Fibroblast of skin of left quadriceps (primary cell): ENCODE data around the gene GRID2.

Experiments used
- DNase-seq, 2 experiments: peaks; one replicate each; pipeline ENCODE4 v3.0.0-alpha.2; 2013; ENCODE audit warnings: low read depth in 2 of 2

Gene GRID2

DNA sequence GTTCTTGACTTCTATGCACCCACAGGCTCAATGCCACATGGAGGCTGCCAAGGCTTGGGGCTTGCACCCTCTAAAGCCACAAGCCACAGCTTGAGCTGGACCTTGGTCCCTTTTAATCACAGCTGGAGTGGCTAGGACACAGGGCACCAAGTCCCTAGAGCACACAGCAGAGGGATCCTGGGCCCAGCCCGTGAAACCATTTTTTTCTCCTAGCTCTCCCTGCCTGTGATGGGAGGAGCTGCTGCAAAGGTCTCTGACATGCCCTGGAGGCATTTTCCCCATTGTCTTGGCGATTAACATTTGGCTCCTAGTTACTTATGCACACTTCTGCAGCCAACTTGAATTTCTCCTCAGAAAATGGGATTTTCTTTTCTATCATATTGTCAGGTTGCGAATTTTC, 410.9 kb downstream of the GRID2 start:
- DNase-seq: no peak

DNA sequence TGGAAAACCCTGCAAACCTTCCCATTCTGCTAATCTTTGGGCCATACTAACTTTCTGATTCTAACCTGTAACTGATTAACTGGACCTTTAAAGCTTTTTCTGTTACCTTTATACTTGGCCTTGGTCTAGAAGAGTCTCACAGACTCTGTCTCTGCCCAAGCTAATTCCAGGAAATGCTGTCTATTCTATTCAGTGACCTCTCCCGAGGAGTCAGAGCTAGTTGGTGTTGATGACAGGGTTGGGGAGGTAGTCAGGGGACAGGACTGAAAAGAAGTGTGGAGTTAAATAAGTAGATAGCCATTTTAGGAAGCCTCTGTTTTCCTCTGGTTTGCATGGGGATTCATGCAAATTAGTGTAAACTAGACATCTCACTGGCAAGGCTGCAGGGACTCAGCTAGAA, 429.5 kb downstream of the GRID2 start:
- DNase-seq: no peak

DNA sequence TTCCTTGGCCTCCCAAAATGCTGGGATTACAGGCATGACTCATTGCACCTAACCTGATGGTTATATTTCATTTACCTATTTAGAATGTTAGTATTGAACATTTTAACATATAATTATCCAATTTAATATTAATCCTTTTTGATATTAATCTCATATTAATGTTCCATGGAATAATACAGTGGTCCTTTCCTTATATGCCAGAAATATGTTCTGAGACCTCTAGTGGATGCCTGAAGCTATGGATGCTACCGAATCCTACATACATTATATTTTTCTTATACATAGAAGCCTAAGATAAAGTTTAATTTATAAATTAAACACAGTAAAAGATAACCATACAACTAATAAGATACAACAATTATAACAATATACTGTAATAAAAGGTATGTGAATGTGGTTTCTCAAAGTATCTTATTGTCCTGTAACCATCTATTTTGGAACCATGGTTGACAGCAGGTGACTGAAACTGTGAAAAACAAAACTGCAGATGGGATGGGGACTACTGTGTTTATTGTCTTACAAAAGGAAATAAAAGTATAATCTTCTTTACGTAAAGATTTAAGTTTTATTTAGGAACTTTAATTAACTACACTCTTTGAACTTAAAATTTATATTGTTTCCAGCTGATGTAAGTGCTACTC, 431.4 kb downstream of the GRID2 start:
- no peak for DNase-seq

DNA sequence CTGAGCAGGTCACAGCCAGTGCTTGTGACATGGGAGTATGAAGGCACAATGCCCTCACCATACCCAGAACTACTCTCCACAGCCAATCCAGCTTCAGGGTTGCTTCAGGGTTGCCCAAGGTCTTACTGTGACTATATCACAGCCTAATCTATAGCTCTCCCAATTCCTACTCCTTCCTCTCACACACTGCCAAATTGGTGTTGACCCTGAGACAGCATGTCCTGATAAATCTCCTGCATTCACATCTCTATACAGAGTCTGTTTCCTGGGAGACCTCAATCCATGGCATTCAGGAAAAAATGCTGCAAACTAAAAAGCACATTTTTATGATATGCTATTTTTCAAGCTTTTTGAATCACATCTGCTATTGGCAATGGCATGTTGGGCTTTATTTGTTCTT, 456.7 kb downstream of the GRID2 start:
- no peak for DNase-seq

DNA sequence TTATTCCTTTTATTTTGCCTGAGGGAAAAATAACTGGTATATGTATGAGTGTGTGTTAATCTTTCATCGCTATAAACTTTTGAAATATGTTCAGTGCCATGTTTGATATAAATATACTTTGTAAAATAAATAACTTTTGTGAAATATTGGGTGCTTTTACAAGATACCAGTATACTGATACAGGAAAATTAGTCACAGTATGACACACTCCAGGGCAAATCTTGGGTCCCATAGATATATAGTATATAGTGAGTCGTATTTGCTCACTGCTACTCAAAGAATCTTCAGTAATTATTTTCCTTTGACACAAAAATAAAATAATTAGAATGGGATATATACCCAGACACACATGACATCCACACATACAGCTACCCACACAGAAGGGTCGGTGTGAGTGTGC, 472.3 kb downstream of the GRID2 start:
- DNase-seq: no peak

DNA sequence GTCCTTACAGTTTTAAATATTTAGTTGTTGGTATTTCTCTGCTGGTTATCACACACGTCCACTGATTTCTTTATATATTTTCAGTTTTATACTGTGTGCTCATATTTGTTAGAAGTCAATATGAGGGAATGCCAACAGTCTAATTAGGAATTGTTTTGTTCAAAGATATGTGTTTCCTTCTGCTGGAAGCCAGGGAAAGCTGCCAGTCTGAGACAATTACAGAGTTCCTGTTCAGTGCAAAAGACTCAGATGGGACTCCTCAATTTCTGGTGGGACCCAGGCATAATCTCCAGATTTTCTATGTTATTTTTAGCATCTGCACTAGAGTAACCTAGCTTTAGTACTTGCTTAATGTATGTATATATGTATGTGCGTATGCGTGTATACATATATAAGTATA, 486.0 kb downstream of the GRID2 start:
- DNase-seq: no peak

DNA sequence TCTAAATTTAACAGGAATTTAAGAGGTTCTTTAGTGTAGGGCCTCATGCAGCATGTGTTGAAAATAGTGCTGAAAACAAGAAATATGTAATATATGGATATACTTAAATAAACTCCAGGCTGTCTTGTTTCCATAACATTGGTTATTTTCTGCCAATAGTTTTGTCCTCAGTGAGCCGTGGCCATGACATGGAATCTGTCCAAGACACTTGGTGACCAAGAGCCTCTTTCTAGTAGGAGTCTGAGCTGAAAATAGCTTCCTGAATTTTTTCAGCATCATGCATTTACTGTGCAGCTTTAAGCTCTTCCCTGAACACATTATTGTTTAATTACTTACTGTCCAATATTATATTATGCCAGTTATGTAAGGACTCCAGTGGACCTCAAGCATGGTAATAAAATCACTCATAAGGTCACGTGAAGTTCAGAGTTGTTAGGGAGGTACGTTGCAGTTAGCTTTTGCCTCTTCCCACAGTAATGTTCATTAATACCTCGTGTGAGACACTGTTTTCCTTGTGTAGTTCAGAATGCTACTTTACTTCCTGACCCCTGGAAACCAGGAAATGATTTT, 488.2 kb downstream of the GRID2 start:
- DNase-seq: no peak

DNA sequence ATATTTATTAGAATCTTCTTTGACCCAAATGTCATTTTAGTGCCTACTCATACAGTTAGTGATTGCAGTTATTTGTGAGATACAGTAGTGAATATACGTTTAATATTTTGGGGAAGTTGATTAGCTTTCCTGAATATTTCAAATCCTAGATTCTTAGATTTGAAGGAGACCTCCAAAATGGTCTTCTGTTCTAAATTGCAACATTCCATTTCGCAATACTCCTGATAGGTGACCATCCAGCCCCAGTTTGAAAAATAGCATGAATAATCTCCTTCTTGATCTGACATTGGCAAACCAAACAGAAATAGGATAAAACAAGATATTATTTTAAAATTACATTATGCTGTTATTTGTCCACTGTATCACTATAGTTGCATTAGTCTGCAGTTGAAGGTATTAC, 505.6 kb downstream of the GRID2 start:
- no peak for DNase-seq

DNA sequence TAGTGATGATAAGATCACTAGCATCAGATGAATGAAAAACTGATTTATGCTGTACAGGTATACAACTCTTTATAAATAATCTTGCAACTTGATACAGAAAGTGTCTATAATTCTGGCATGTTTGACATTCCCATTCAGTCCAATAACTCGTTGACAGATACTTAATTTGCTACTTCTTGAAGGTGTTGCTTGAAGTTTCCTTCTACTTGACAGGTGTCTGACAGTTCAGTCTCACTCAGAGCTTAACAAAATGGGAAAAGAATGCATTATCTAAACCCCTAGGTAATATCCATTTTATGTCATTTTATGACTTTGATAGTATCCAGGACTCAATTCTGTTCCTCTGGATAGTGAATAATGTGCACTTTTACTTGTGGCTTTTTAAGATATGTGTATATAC, 508.9 kb downstream of the GRID2 start:
- DNase-seq: no peak

DNA sequence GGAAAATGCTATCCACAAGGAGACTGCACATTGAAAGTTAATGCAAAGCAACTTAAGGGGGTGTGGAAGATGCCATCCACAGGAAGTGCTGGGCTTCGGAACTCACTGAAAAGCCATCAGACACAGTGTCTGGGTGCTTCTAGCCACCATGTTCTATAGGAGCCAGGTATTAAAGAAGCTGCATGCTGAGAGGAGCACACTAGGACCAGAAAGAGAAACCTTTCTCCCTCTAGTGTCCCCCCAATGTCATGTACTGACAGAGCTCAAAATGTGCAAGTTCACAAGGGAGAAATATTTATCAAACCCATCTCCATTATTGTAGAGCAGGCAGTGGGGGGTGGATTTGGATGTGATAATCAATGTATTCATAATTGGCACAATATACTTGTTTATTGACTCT, 510.9 kb downstream of the GRID2 start:
- no peak for DNase-seq

DNA sequence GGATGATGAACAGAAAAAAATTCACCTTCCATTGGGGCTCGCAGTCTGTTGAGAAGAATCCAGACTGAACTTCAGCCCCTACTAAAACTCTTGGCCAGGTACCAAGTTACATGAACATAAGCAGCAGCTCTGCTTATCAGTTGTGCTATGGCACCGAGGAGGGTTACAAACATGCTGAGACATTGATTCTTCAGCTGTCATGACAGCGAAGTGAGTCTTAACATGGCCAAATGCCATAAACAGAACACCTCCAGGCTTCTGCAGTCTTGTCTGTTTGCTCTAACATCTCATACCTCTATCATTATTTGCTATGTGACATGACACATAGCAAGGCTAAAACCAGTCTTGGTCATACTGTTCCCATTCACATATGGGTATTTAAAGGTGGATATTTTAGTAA, 521.5 kb downstream of the GRID2 start:
- DNase-seq: no peak

DNA sequence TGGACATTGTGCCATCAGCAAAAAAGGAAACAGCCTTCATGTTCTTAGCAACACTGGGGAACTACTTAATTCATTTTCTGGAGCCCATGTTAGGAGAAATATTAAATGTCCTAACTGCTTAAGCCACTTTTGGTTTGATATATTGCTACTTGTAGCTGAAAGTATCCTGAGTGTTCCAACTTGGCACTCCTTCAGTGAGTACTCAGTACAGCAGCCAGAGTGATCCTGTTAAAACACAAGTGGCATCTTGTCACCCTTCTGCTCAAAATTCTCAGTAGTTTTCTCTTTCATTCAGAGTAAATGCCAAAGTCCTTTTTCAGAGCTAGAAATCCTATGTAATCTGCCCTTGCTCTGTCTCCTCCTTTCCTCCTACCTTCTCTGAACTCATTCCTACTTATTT, 522.0 kb downstream of the GRID2 start:
- DNase-seq: no peak

DNA sequence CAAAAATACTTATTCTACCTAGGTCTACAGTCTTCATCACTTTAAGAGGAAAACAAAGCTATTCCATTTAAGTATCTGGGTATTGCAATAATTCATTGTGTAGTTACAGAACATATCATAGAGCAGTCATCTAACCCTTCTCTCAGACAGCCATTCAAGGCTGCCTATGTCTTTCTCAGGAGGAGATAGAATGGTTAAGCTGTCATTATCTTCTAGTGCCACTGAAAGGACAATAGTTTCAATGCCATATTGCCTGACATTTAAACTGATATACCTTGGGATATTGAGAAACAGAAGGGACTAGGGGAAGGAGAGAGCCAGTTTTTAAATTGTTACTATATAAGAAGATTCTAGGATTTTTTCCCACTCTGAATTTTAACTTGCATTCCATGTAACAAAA, 527.0 kb downstream of the GRID2 start:
- no peak for DNase-seq

DNA sequence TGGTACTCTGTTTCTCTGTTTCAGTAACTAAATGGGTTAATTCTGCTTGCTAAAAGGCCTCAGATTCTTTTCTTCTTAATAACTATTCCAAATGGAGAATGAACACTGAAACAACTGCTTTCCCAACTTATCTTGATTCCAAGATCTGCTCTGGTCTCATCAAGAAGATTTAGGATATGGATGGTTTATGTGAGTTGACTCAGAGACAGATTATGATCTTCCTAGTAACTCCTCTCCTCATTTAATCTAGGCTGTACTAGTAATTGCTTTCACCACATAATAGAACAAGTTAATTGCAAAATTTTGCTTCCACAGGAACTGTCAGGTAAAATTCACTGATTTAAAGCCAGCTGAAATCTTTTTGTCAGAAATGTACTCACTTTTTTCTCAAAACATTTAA, 537.1 kb downstream of the GRID2 start:
- DNase-seq: no peak

DNA sequence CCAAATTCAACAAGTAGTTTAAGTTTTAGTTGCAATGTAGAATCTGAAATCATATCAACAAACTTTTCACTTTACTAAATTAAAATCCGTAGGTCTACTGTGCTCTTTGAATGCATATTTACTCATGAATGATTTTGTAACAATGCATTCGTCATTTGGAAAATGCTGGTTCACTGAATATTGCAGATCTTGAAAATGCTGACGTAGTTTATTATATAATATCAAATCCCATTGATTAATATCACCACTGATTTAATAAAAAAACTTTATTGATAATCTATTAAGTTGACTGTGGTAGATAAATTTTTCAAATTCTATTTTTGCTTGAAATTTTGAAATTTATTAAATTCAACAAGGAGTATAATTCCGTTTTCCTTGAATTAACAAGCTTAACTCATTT, 540.0 kb downstream of the GRID2 start:
- no peak for DNase-seq

DNA sequence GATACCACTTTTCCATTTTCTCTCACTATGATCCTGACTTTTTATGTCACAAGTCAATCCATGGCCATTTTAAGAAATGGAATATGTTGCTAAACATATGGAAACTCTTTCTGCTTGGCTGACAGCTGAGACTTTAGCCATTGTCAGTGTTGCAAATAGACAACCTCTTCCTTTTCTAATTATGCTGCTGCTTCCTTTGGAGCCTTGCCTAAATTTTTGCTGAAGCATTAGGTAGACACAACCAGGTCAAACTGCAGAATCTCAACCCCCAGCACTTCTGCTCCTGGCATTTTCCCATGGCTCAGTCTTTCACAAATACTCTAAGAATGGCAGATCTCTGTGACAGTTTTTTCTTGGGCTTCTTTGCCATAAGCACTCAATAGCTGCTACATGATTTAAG, 543.3 kb downstream of the GRID2 start:
- no peak for DNase-seq

DNA sequence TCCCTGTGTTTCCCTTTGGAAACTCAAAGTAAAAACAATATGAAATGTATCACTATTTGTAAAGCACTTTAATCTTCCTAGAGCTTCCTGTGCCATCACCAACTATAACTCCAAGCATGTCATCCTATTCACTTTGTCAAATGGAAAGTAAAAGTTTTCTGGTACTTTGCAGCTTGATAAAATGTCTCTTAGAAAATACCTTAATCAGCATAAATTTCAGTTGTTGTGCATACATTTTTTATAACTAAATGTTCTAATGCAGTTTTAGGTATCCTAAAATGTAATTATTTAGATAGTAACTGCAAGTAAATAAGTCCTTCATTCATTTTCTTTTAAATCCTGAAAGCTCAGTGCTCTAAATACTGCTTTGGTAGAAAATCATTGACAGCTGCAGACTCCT, 558.7 kb downstream of the GRID2 start:
- no peak for DNase-seq

DNA sequence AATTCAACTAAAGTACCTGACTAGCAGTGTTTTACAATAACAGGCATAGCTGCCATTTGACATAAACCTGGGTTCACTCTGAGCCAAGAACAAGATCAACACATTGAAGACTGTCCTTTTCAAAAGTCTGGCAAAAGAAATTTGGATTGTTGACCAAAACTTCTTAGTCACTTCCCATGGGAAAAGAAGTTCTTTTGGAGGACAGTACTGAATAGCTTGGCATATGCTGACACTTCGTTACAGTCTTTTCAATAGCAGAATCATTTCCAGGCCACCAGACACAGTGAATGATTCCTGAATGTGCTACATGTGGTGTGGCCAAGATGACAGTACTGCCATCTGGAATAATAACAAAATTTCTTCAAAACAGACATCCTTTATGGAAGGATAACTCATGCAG, 560.3 kb downstream of the GRID2 start:
- DNase-seq: no peak

DNA sequence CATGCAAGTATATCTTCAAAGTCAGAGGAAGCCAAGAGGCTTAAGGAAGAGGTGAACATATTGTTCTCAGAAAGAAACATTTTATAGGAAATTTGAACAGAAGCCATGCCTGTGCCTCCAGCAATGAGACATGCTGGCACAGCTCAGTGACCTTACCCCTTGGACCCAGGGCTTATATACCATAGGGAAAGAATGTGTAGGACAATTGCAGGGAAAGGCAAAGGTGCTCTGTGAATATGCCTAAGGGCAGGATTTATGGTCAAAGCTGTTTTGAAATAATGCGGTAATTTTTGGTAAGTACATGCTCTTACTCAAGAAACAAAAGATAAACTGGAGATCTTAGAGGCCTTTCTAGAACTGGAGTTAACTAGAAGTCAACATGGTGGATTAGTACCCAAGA, 568.8 kb downstream of the GRID2 start:
- DNase-seq: no peak

DNA sequence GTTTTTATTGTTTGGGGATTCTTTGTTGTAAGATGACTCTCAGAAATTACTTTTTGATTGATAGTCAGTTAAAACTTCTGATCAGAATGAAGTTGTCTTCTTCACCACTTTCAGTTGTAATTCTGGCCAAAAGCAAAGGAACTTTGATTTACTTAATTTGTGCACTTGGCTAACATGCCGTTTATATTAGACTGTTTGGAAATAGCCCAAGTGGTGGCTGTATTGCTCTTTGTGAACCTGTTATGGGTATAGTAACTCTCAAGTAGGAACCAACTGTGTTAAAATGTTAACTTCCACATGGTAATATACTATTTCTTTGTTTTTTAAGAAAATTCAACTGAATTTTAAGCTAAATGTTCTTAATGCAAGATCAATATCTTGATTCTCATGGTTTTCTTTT, 581.9 kb downstream of the GRID2 start:
- DNase-seq: no peak

DNA sequence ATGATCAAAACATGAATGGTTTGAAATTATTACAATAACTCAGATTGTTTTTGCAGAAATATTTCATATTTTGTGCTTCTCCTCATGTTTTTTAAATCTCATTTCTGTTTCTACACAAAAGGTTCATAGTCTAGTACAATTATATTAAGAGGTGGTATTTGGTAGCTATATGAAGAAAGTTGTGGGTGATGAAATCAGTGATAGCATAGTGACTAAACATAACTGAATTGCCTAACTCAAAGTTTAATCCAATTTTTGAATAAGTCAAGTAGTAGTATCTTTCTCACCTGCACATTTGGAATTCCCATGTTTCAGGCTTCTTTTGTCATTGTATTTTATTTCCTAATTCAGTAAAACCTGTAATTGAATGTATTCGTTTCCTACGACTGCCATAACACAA, 648.7 kb downstream of the GRID2 start:
- no peak for DNase-seq

DNA sequence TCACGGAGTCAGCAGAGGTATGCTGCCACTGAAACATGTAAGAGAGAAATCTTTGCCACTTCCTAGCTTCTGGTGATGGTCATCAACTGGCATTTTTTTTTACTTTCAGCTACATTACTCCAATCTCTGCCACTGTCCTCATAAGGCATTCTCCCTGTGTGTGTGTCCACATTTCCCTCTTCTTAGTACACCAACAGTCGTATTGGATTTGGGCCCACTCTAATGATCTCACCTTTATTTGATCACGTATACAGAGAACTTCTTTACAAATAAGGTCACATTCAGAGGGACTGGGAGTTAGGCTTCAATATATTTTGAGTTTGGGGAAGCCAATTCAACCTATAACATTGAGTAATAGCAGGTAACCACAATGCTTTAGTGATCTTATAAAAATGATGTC, 649.1 kb downstream of the GRID2 start:
- DNase-seq: no peak

DNA sequence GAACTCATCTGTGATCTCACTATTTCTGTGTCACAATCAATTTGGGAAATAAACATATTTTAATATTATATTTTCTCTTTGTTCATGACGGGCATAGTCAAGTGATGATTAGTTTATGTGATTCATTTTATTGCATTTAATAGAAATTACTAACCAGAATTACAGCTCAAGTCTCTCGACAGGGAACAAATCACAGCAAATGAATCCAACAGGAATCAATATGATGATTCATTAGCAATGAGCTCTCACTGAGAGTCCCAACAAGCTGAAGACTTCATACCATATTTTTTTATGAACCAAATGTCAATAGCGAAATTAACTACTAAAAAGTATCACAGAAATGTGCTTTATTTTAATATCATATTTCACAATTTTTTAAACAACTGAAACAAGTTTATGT, 649.7 kb downstream of the GRID2 start:
- no peak for DNase-seq

DNA sequence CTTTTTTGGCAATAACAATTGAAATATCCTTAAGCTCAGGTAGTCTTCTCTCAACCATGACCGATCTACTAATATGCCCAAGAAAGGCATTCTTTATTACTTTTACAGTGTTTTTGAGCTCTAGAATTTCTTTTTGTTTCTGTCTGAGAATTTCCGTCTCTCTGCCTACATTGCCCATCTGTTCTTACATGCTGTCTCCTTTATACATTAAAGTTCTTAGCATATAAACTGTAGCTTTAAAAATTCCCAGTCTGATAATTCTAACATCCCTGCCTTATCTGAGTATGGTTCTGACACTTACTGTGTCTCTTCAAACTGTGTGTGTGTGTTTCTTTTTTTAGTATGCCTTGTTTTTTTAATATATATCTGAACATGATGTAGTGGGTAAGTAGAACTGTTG, 658.1 kb downstream of the GRID2 start:
- no peak for DNase-seq
